Measurements from ENCODE around the gene TBCD. TPM values are rescaled to one million over a fixed set of nuclear protein-coding genes. Genes with fewer than 3 reads are reported as not detected.
A peak's percentile ranks its signal among the peaks of the same experiment; 100 is the strongest.

The TBCD gene
- total and polyA plus RNA-seq, 9 of the 15 experiments (the other 6 are each of a cell fraction or from before 2014, with no cell fraction given) = 8.9 to 98.5 (median 28.0) TPM

DNA sequence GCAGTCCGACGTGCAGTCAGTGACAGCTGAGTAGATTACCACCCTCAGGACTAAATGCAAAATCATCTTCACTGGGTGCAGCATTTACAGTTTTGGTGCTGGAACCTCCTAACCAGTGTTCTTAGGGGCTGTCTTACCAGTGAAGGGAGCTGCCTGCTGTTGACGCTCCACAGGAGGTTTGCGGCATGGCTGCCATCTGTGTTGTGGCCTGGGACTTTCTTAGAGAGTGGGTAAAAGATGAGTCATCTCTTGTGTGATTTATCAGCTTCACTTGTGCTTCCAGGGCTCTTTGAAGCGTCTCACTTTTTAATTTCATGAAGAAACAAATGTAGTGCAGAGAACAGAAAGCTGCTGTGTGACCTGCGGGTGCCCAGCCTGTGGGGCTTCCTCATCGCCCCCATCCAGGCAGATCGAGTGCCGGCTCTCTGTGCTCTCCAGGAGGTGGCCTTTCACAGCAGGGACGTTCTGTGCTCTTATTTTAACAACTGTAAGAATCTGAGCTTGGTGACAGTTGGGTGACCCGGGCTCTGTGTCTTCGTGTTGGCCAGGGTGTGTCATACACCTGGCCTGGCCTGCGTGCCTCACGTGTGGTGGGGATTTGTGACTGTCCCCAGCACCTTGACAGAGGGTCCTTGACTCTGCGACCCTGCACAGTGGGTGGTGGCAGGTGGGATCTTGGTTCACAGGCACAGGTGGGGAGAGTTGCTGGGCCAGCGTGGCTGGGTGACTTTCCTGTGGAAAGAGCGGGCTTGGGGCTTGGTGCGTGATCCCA lies 112.3 kb downstream of the TBCD start (continued):
- TF ChIP-seq EP300 (IDR thresholded peaks at IDR 0.05; ENCODE audit: low read length) (no peak), SMAD1 (IDR thresholded peaks at IDR 0.05; ENCODE audit: low read depth, low read length, partially characterized antibody) (no peak), KLF6 (CRISPR knock-in tag; IDR thresholded peaks at IDR 0.05; ENCODE audit: borderline replicate concordance) (no peak), ZNF212 (CRISPR knock-in tag; IDR thresholded peaks at IDR 0.05) (no peak), SMARCB1 (IDR thresholded peaks at IDR 0.05; ENCODE audit: insufficient read length, low read depth) (no peak), BACH1 (tag; IDR thresholded peaks at IDR 0.05) (0 out of 2 replicates have a peak, but pooled peaks have one; percentile 51), ZKSCAN1 (IDR thresholded peaks at IDR 0.05; ENCODE audit: low read depth, low read length) (0 out of 2 replicates have a peak, but pooled peaks have one; percentile 10)
- TF ChIP-seq, protein P1, sequence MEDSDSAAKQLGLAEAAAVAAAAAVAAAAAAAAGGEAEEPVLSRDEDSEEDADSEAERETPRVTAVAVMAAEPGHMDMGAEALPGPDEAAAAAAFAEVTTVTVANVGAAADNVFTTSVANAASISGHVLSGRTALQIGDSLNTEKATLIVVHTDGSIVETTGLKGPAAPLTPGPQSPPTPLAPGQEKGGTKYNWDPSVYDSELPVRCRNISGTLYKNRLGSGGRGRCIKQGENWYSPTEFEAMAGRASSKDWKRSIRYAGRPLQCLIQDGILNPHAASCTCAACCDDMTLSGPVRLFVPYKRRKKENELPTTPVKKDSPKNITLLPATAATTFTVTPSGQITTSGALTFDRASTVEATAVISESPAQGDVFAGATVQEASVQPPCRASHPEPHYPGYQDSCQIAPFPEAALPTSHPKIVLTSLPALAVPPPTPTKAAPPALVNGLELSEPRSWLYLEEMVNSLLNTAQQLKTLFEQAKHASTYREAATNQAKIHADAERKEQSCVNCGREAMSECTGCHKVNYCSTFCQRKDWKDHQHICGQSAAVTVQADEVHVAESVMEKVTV (CRISPR knock-in tag; IDR thresholded peaks at IDR 0.05) = no peak
- TF ChIP-seq, protein P2, sequence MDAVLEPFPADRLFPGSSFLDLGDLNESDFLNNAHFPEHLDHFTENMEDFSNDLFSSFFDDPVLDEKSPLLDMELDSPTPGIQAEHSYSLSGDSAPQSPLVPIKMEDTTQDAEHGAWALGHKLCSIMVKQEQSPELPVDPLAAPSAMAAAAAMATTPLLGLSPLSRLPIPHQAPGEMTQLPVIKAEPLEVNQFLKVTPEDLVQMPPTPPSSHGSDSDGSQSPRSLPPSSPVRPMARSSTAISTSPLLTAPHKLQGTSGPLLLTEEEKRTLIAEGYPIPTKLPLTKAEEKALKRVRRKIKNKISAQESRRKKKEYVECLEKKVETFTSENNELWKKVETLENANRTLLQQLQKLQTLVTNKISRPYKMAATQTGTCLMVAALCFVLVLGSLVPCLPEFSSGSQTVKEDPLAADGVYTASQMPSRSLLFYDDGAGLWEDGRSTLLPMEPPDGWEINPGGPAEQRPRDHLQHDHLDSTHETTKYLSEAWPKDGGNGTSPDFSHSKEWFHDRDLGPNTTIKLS (IDR thresholded peaks at IDR 0.05; ENCODE audit: borderline replicate concordance, low read depth) = no peak
- TF ChIP-seq, protein P3, sequence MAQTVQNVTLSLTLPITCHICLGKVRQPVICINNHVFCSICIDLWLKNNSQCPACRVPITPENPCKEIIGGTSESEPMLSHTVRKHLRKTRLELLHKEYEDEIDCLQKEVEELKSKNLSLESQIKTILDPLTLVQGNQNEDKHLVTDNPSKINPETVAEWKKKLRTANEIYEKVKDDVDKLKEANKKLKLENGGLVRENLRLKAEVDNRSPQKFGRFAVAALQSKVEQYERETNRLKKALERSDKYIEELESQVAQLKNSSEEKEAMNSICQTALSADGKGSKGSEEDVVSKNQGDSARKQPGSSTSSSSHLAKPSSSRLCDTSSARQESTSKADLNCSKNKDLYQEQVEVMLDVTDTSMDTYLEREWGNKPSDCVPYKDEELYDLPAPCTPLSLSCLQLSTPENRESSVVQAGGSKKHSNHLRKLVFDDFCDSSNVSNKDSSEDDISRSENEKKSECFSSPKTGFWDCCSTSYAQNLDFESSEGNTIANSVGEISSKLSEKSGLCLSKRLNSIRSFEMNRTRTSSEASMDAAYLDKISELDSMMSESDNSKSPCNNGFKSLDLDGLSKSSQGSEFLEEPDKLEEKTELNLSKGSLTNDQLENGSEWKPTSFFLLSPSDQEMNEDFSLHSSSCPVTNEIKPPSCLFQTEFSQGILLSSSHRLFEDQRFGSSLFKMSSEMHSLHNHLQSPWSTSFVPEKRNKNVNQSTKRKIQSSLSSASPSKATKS (CRISPR knock-in tag; IDR thresholded peaks at IDR 0.05) = no peak
- TF ChIP-seq, protein P4, sequence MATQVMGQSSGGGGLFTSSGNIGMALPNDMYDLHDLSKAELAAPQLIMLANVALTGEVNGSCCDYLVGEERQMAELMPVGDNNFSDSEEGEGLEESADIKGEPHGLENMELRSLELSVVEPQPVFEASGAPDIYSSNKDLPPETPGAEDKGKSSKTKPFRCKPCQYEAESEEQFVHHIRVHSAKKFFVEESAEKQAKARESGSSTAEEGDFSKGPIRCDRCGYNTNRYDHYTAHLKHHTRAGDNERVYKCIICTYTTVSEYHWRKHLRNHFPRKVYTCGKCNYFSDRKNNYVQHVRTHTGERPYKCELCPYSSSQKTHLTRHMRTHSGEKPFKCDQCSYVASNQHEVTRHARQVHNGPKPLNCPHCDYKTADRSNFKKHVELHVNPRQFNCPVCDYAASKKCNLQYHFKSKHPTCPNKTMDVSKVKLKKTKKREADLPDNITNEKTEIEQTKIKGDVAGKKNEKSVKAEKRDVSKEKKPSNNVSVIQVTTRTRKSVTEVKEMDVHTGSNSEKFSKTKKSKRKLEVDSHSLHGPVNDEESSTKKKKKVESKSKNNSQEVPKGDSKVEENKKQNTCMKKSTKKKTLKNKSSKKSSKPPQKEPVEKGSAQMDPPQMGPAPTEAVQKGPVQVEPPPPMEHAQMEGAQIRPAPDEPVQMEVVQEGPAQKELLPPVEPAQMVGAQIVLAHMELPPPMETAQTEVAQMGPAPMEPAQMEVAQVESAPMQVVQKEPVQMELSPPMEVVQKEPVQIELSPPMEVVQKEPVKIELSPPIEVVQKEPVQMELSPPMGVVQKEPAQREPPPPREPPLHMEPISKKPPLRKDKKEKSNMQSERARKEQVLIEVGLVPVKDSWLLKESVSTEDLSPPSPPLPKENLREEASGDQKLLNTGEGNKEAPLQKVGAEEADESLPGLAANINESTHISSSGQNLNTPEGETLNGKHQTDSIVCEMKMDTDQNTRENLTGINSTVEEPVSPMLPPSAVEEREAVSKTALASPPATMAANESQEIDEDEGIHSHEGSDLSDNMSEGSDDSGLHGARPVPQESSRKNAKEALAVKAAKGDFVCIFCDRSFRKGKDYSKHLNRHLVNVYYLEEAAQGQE (IDR thresholded peaks at IDR 0.05; ENCODE audit: borderline replicate concordance) = no peak; the same call in 1 of the 2 replicates
- TF ChIP-seq, protein P4 (CRISPR knock-in tag; IDR thresholded peaks at IDR 0.05; ENCODE audit: low read depth) = no peak
